ENCODE measurements around the gene SORT1. TPM values are rescaled to one million over a fixed set of nuclear protein-coding genes. Genes with fewer than 3 reads are reported as not detected.

SORT1 gene
- total RNA-seq, 1 donor from 2014 or later: 65.2 TPM

GRCh38 chr1:109275706-109276345, 121.9 kb downstream of the SORT1 start:
- DNase-seq (ENCODE audit: low spot score): no peak

GRCh38 chr1:109274533-109275476, 122.9 kb downstream of the SORT1 start:
- DNase-seq (ENCODE audit: low spot score): no peak

DNA sequence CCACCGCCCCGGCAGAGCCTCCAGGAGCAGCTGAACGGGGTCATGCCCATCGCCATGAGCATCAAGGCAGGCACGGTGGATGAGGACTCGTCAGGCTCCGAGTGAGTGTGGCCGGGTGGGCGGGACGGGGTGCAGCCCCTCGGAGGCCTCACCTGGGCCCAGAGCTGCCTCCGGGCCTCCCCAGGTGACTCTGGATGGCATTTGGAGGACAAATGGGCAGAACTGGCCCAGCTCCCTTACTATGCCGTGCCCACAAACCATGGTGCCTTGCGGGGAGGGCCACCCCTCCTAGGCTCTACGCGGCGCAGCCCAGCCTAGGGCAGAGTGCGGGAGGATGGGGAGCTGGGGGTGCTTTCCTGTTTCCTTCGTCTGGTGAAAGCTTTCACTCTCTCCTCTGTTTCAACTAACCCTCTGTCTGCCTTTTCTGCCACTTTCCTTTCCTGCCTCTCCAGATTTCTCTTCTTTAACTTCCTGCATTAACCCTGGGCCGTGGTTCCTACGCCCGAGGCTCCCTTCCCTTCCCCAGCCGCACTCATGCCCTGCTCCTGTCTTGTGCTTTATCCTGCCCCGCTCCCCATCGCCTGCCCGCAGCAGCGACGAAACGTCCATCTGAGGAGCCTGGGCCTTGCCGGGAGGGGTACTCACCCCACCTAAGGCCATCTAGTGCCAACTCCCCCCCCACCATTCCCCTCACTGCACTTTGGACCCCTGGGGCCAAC, 124.0 kb downstream of the SORT1 start:
- DNase-seq (ENCODE audit: low spot score): no peak

DNA sequence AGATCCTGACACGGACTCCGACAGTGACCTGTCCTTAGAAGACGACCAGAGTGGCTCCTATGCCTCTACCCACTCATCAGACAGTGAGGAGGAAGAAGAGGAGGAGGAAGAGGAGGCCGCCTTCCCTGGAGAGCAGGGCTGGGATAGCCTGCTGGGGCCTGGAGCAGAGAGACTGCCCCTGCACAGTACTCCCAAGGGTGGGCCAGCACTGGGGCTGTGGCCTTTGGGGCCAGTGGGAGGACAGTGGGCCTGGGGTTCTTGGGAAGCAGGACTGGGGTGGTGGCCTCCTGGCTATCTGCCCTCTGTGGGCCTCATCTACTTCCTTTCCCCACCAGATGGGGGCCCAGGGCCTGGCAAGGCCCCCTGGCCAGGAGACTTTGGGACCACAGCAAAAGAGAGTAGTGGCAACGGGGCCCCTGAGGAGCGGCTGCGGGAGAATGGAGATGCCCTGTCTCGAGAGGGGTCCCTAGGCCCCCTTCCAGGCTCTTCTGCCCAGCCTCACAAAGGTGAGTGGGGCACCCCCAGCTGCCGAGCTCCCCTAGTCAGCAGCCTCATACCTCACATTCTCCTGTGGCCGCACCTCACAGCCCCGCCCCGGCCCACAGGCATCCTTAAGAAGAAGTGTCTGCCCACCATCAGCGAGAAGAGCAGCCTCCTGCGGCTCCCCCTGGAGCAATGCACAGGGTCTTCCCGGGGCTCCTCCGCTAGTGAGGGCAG, 124.7 kb downstream of the SORT1 start:
- no peak for DNase-seq (ENCODE audit: low spot score)

DNA sequence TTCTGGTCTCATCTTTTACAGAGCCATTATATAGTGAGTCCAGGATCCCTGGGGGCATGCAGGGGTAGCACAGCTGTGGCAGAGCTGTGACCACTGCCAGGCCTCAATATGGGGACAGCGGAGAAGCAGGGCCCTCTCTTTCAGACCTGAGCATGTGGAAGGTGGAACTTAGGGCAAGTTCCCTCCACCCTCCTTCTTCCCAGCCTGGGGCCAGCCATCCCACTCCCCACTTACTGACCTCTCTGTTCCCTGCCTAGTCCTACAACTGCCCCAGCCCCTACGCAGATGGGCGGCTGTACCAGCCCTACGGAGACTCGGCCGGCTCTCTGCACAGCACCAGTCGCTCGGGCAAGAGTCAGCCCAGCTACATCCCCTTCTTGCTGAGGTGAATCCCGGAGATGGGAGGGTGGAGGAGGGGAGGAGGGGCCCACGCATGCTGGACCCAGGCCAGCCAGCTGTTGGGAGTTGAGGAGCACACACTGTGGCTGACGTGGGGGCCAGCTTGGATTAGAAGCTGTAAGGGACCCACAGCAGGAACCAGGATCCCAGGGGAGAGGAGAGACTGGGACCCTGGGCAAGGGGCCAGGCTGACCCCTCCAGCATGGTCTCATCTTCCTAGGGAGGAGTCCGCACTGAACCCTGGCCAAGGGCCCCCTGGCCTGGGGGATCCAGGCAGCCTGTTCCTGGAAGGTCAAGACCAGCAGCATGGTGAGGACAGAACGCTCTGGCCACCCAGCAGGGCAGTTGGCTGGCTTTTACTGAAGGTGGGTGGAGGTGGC, 125.5 kb downstream of the SORT1 start:
- no peak for DNase-seq (ENCODE audit: low spot score)

DNA sequence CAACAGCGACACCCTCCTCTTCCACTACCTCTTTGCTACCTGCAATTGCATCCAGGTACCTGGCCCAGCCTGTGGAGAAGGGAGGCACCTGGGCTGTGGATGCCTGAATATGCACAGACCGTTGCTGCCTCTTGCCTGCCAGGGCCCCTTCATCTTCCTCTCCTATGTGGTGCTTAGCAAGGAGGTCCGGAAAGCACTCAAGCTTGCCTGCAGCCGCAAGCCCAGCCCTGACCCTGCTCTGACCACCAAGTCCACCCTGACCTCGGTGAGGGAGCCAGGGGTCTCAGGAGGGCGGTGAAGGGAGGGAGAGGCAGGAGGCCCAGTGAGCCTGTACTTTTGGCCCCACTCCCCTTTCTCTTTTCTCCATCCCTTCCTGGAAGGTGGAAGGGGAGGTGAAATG, 126.3 kb downstream of the SORT1 start:
- DNase-seq (ENCODE audit: low spot score): no peak

DNA sequence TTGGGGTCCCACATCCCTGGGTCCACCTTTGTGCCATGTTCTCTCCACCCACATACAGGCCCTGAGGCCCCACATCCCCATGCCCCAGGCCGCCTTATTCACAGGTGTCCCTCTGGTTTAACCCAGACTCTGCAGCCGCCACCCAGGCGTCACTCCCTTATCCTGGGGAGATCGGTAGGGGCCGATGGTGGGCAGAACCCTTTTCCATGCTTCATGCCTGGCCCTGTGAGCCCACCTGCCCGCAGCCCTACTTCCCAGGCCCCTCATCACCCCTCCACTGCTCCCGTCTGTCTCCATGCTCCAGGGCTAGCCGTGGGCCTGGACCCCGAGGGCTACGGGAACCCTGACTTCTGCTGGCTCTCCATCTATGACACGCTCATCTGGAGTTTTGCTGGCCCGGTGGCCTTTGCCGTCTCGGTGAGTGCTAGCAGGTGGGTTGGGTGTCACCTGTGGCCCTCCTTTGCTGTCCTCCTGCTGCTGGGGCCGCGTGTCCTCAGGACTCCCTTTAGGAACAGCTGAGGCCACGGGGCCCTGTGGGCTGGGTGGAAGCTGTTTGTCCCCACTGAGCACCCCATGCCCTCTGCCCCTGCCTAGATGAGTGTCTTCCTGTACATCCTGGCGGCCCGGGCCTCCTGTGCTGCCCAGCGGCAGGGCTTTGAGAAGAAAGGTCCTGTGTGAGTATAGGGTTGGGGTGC, 126.9 kb downstream of the SORT1 start:
- DNase-seq (ENCODE audit: low spot score): no peak

DNA sequence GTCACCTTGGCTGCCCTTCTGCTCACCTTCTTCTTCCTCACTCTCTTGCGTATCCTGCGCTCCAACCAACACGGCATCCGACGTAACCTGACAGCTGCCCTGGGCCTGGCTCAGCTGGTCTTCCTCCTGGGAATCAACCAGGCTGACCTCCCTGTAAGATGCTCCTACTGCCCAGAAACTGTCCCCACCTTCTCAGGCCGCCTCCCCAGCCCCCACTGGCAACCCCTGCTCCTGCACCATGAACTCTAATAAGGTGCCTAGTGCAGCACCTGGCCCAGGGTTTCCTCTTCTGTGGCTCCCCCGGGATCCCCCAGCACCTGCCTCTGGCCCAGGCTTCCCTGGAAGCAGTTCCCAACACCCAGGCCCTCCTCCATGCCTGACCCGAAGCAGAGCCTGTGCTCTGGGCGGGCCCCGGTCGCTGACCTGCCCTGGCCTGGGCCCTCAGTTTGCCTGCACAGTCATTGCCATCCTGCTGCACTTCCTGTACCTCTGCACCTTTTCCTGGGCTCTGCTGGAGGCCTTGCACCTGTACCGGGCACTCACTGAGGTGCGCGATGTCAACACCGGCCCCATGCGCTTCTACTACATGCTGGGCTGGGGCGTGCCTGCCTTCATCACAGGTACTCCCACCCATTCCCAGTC, 127.6 kb downstream of the SORT1 start:
- DNase-seq (ENCODE audit: low spot score): no peak

DNA sequence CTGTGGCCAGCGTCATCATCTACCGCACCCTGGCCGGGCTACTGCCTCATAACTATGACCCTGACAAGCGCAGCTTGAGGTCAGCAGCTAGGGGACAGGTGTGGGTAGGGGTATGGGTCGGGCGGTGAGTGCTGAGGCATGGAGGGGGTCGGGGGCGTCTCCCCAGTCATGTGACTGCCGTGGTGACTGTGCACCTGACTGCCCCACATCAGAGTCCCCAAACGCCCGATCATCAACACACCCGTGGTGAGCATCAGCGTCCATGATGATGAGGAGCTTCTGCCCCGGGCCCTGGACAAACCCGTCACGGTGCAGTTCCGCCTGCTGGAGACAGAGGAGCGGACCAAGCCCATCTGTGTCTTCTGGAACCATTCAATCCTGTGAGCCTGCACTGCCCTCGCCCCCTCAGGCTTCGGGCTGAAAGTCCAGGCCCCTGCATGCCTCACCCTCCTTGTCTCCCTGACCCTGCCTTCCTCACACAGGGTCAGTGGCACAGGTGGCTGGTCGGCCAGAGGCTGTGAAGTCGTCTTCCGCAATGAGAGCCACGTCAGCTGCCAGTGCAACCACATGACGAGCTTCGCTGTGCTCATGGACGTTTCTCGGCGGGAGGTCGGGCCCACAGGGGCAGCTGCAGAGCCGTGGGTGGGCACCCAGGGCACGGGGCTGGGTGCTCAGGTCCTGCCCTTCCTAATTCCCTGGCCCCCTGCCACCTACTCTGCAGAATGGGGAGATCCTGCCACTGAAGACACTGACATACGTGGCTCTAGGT, 128.3 kb downstream of the SORT1 start:
- DNase-seq (ENCODE audit: low spot score): no peak

DNA sequence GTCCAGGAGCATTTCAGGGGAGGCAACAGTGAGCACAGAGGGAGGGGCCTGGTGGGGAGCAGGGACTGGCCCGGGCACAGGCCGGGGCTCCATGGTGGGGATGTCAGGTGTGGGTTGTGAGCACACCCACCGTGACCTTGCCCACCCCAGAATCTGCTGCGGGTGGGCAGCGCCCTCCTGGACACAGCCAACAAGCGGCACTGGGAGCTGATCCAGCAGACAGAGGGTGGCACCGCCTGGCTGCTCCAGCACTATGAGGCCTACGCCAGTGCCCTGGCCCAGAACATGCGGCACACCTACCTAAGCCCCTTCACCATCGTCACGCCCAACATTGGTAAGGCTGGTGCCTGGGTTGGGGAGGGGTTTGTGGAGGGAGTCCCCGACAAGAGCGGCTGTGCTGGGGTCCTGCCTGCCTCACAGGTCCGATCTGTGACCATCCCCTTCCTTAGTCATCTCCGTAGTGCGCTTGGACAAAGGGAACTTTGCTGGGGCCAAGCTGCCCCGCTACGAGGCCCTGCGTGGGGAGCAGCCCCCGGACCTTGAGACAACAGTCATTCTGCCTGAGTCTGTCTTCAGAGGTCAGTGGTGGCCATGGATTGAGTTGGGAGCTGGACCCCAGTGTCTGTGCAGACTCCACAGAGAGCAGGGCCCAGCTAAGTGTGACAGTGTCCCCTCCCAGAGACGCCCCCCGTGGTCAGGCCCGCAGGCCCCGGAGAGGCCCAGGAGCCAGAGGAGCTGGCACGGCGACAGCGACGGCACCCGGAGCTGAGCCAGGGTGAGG, 129.1 kb downstream of the SORT1 start:
- DNase-seq (ENCODE audit: low spot score): no peak

GRCh38 chr1:109267743-109268300, 129.9 kb downstream of the SORT1 start:
- DNase-seq (ENCODE audit: low spot score): no peak

GRCh38 chr1:109266965-109267364, 130.8 kb downstream of the SORT1 start:
- DNase-seq (ENCODE audit: low spot score): no peak

GRCh38 chr1:109265741-109266330, 131.9 kb downstream of the SORT1 start:
- DNase-seq (ENCODE audit: low spot score): no peak

GRCh38 chr1:109265016-109265415, 132.7 kb downstream of the SORT1 start:
- DNase-seq (ENCODE audit: low spot score): no peak

GRCh38 chr1:109264379-109264755, 133.4 kb downstream of the SORT1 start:
- DNase-seq (ENCODE audit: low spot score): no peak

DNA sequence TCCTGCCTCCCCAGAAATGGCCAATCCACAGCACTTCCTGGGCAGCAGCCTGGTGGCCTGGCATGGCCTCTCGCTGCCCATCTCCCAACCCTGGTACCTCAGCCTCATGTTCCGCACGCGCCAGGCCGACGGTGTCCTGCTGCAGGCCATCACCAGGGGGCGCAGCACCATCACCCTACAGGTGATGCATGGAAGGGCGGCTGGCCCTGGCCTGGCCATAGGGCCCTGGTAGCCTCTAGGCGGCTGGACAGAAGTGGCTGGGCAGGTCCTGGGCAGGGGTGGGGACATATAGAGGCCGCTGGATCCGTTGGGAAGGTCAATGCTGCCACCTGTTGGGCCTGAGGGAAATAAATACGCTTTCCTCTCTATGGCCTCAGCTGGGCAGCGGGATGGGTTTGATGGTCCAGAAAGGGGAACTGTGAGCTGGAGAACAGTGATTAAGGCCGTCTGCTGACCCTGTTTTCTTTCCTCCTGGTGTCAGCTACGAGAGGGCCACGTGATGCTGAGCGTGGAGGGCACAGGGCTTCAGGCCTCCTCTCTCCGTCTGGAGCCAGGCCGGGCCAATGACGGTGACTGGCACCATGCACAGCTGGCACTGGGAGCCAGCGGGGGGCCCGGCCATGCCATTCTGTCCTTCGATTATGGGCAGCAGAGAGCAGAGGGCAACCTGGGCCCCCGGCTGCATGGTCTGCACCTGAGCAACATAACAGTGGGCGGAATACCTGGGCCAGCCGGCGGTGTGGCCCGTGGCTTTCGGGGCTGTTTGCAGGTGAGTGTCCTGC, 133.9 kb downstream of the SORT1 start:
- DNase-seq (ENCODE audit: low spot score): peak; percentile 66

- no peak for DNase-seq (ENCODE audit: low spot score)
Observed at GRCh38 chr1:109263234-109263596, 134.5 kb downstream of the SORT1 start.
